Measurements from ENCODE around the gene ART1. TPM values are rescaled to one million over a fixed set of nuclear protein-coding genes. Genes with fewer than 3 reads are reported as not detected.

The ART1 gene
- polyA plus RNA-seq, 1 experiment, result not detected

DNA sequence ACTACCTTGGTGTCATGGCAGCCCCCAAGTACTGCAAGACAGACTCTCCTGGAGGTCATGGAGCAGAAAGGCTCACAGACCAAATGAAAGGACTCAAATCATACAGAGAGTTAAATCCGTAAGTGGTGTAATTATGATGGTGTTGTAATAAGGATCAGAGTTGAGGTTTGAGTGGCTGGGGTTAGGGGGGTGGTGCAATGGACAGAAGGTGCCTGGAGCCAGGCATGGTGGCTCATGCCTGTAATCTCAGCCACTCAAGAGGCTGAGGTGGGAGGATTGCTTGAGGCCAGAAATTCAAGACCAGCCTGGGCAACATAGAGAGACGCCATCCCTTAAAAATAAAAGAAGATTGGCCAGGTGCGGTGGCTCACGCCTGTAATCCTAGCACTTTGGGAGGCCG, 21.8 kb upstream of the ART1 start:
- DNase-seq (ENCODE audit: low read depth, low spot score), result no peak
- CTCF ChIA-PET, result no interaction called here
- no peak overlapping the region for H3K4me3 ChIP-seq (ENCODE audit: low read depth, low read length)
- H3K27ac ChIP-seq (ENCODE audit: low read depth, low read length), result no peak overlapping the region
- peaks cover 4% of the 10 kb centered on the region; the same call in 1 of the 2 replicates for H3K9me3 ChIP-seq (ENCODE audit: control insufficient read depth, insufficient read depth, low read length)
- POLR2A ChIA-PET, result no interaction called here
- TF ChIP-seq, protein P1, sequence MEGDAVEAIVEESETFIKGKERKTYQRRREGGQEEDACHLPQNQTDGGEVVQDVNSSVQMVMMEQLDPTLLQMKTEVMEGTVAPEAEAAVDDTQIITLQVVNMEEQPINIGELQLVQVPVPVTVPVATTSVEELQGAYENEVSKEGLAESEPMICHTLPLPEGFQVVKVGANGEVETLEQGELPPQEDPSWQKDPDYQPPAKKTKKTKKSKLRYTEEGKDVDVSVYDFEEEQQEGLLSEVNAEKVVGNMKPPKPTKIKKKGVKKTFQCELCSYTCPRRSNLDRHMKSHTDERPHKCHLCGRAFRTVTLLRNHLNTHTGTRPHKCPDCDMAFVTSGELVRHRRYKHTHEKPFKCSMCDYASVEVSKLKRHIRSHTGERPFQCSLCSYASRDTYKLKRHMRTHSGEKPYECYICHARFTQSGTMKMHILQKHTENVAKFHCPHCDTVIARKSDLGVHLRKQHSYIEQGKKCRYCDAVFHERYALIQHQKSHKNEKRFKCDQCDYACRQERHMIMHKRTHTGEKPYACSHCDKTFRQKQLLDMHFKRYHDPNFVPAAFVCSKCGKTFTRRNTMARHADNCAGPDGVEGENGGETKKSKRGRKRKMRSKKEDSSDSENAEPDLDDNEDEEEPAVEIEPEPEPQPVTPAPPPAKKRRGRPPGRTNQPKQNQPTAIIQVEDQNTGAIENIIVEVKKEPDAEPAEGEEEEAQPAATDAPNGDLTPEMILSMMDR (IDR thresholded peaks at IDR 0.05; ENCODE audit: low read depth, low read length), result no peak
- peaks cover 6% of the 10 kb centered on the region for H3K27me3 ChIP-seq (ENCODE audit: control insufficient read depth, insufficient read depth, low read length)

DNA sequence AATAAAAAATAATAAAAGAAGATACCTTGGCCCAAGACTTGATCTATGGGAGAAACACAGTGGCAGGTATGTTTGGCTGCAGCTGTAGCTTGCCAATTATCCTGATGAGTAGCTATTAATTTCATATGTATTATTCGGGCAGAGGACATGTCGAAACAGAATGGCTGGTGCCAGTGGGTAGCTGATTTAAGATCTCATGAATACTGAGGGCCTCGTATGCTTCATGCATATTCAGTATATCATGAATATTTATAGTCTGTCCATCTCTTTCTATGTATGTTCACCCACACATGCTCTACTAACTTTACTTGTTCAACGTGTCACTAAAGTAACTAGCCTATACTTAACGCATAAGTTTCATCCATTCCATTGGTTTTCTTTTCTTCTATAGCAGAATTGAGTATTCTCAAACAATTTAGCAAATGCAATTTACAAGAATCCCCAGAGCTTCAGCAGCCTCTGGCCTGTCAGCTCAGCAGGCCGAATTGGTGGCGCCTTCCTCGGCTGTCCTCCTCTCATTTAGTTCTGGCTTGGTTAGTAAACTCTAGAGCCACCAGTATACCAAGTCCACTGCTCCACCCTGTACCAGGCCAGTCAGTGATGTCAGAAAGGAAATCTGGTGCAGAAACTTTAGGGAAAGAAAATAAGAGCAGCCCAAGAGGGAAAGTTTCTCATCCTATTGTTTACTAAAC, 21.0 kb upstream of the ART1 start:
- no peak overlapping the region for H3K4me3 ChIP-seq (ENCODE audit: low read depth, low read length)
- H3K27me3 ChIP-seq (ENCODE audit: control insufficient read depth, insufficient read depth, low read length), result peaks cover 6% of the 10 kb centered on the region
- ChIA-PET POLR2A (no interaction called here), CTCF (interaction anchor here (1.5 kb wide), 1 partner anchor 14 kb away, joined by 3 read pairs; no protein-coding TSS in a partner anchor)
- TF ChIP-seq, protein P1 (IDR thresholded peaks at IDR 0.05; ENCODE audit: low read depth, low read length), result no peak
- peaks cover 4% of the 10 kb centered on the region; the same call in 1 of the 2 replicates for H3K9me3 ChIP-seq (ENCODE audit: control insufficient read depth, insufficient read depth, low read length)
- H3K27ac ChIP-seq (ENCODE audit: low read depth, low read length), result no peak overlapping the region
- no peak for DNase-seq (ENCODE audit: low read depth, low spot score)

DNA sequence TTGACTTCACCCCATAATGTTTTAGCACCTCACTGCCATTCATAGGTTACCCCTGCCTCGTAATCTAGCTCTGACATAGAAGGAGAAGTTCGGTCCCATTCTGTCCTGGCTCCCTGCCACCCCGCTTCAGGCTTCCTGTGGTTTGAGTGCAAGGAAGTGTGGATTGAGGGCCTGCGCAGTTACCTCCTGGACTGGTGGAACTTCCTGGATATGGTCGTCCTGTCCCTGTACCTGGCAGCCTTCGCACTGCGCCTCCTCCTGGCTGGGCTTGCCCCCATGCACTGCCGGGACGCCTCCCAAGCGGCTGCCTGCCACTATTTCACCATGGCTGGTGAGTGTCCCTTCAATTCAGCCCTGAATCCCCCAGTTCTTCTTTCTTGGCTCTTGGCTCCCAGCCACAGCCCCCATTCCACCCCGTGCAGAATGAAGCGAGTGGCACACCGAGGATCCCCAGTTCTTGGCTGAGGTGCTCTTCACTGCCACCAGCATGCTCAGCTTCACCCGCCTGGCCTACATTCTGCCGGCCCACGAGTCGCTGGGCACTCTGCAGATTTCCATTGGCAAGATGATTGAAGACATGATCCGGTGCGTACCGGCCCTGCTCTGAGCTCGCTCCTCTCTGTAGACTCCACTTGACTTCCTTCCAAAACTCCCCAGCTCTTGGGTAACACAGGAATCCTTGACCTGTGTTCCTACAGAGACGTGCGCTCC, 18.5 kb upstream of the ART1 start:
- Histone ChIP-seq H3K9me3 (ENCODE audit: control insufficient read depth, insufficient read depth, low read length) (peaks cover 4% of the 10 kb centered on the region; the same call in 1 of the 2 replicates), H3K4me3 (ENCODE audit: low read depth, low read length) (no peak overlapping the region), H3K27ac (ENCODE audit: low read depth, low read length) (no peak overlapping the region), H3K27me3 (ENCODE audit: control insufficient read depth, insufficient read depth, low read length) (peaks cover 6% of the 10 kb centered on the region)
- TF ChIP-seq, protein P1 (IDR thresholded peaks at IDR 0.05; ENCODE audit: low read depth, low read length), result no peak
- POLR2A ChIA-PET, result no interaction called here
- DNase-seq (ENCODE audit: low read depth, low spot score), result no peak
- CTCF ChIA-PET, result no interaction called here

DNA sequence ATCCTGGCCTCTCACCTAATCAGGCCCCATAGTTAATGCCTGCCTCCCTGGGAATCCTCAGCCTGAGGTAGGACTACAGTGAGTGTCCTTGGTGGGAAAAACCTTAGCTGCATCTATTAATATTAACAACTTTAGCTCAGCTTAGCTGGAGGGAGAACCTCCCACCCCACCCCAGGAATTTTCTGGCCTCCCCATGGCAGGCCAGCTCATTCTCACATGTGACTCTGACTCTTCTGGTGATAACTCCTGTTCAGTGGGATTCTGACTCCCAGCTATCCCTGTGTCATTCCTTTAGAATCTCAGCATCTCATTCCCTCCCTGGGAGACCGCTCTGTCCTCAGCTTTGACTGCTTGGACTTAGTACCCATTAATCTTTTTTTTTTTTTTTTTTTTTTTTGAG, 17.6 kb upstream of the ART1 start:
- ChIA-PET POLR2A (no interaction called here), CTCF (interaction anchor here (0.7 to 1.1 kb wide), 2 partner anchors 16 to 76 kb away, joined by 3 read pairs; no protein-coding TSS in a partner anchor)
- peak overlapping the region; percentile 47 for H3K27ac ChIP-seq (ENCODE audit: low read depth, low read length)
- peak; percentile 51 for DNase-seq (ENCODE audit: low read depth, low spot score)
- no peak overlapping the region for H3K4me3 ChIP-seq (ENCODE audit: low read depth, low read length)
- peaks cover 4% of the 10 kb centered on the region; the same call in 1 of the 2 replicates for H3K9me3 ChIP-seq (ENCODE audit: control insufficient read depth, insufficient read depth, low read length)
- TF ChIP-seq, protein P1 (IDR thresholded peaks at IDR 0.05; ENCODE audit: low read depth, low read length), result no peak
- H3K27me3 ChIP-seq (ENCODE audit: control insufficient read depth, insufficient read depth, low read length), result peaks cover 3% of the 10 kb centered on the region

DNA sequence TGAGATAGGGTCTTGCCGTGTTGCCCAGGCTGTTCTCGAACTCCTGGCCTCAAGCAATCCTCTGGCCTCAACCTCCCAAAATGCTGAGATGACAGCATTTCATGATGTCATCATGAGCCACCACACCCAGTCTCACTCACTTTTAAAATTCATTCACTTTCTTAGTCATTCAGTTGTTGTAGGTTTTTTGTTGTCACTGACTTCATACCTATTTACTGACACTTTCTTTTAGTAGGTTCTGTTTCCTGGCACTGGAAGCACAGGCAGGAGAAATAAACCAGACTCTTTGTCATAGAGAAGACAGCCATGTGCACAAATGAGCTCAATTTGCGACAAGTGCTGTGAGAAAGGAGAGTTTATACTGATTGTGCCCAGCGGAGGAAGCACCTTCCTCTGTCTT, 13.6 kb upstream of the ART1 start:
- ChIA-PET CTCF (interaction anchor here (1.2 kb wide), 1 partner anchor 22 kb away, joined by 4 read pairs; no protein-coding TSS in a partner anchor), POLR2A (no interaction called here)
- H3K27me3 ChIP-seq (ENCODE audit: control insufficient read depth, insufficient read depth, low read length), result peaks cover 12% of the 10 kb centered on the region
- TF ChIP-seq, protein P1 (IDR thresholded peaks at IDR 0.05; ENCODE audit: low read depth, low read length), result no peak
- DNase-seq (ENCODE audit: low read depth, low spot score), result no peak
- no peak overlapping the region for H3K27ac ChIP-seq (ENCODE audit: low read depth, low read length)
- peaks cover 3% of the 10 kb centered on the region; the same call in 1 of the 2 replicates for H3K9me3 ChIP-seq (ENCODE audit: control insufficient read depth, insufficient read depth, low read length)
- no peak overlapping the region for H3K4me3 ChIP-seq (ENCODE audit: low read depth, low read length)
